Fibroblast of lung (primary cell): ENCODE results near the gene RIN2. TPM values are rescaled to one million over a fixed set of nuclear protein-coding genes. Genes with fewer than 3 reads are reported as not detected.
A peak's percentile ranks its signal among the peaks of the same experiment; 100 is the strongest.

Source experiments
- DNase-seq, 2 donors: peaks; one replicate each; pipeline versions ENCODE4 v3.0.0 to v3.0.0-alpha.2; 2010; ENCODE audit warnings: low read depth in 2 of 2
- H2AFZ ChIP-seq: 2 replicates; pipeline ENCODE4 v1.5.1; 2012; ENCODE audit warnings: low read length, control low read depth, inconsistent platforms
- H3K27ac ChIP-seq: 2 replicates; pipeline ENCODE4 v1.5.1; 2011; ENCODE audit warnings: low read length, control low read depth; ENCODE audit not compliant: insufficient read depth
- H3K27me3 ChIP-seq: 2 replicates; pipeline ENCODE4 v1.5.1; 2011; ENCODE audit warnings: mild to moderate bottlenecking, low read length; ENCODE audit not compliant: control insufficient read depth, insufficient read depth
- H3K36me3 ChIP-seq: 2 replicates; pipeline ENCODE4 v1.5.1; 2011; ENCODE audit warnings: low read length; ENCODE audit not compliant: control insufficient read depth, insufficient read depth
- H3K4me1 ChIP-seq: 2 replicates; pipeline ENCODE4 v1.5.1; 2011; ENCODE audit warnings: low read length; ENCODE audit not compliant: control insufficient read depth, insufficient read depth; ENCODE audit errors: extremely low read depth
- H3K4me2 ChIP-seq: 2 replicates; pipeline ENCODE4 v1.5.1; 2011; ENCODE audit warnings: low read length, control low read depth; ENCODE audit not compliant: insufficient read depth; ENCODE audit errors: extremely low read depth
- H3K4me3 ChIP-seq, 4 experiments: fragments of 200-600 bp in 1 of 4; sonication (generic) in 1 of 4; replicated peaks in 1 of 4; 2 replicates each; pipeline ENCODE4 v1.5.1; 2011 to 2016; ENCODE audit warnings: low read length in 4 of 4, low read depth in 3 of 4, mild to moderate bottlenecking in 3 of 4, control low read depth in 2 of 4, inconsistent platforms in 1 of 4, mixed read lengths in 1 of 4; ENCODE audit not compliant: insufficient read depth in 1 of 4; ENCODE audit errors: control extremely low read depth in 1 of 4
- H3K79me2 ChIP-seq: 2 replicates; pipeline ENCODE4 v1.5.1; 2012; ENCODE audit warnings: mild to moderate bottlenecking, low read length, inconsistent platforms; ENCODE audit not compliant: control insufficient read depth, insufficient read depth
- H3K9ac ChIP-seq: 2 replicates; pipeline ENCODE4 v1.5.1; 2011; ENCODE audit warnings: mild to moderate bottlenecking, low read length, control low read depth; ENCODE audit not compliant: insufficient read depth
- H3K9me3 ChIP-seq: 2 replicates; pipeline ENCODE4 v1.5.1; 2012; ENCODE audit warnings: low read depth, low read length; ENCODE audit not compliant: control insufficient read depth, insufficient read depth
- H4K20me1 ChIP-seq: 2 replicates; pipeline ENCODE4 v1.5.1; 2011; ENCODE audit warnings: low read length; ENCODE audit not compliant: control insufficient read depth, insufficient read depth; ENCODE audit errors: extremely low read depth
- CTCF ChIP-seq, 2 donors: IDR thresholded peaks in 1 of 2; conservative IDR thresholded peaks in 1 of 2; 1 replicate in 1 of 2; 2 replicates in 1 of 2; pipeline ENCODE4 v1.5.1; 2011 to 2012; ENCODE audit warnings: low read length in 2 of 2, control low read depth in 1 of 2, inconsistent platforms in 1 of 2, low read depth in 1 of 2, mild to moderate bottlenecking in 1 of 2
- EZH2 ChIP-seq: IDR thresholded peaks from 2 replicates; pipeline ENCODE4 v1.5.1; 2012; ENCODE audit warnings: low read length, control low read depth, mild to moderate bottlenecking; ENCODE audit errors: missing control alignments
- polyA plus RNA-seq, 2 donors: library from polyadenylated mRNA; depleted of rRNA in 1 of 2; stranded (reverse) in 1 of 2; unstranded in 1 of 2; fragments of >200 nt; gene quantifications; 2 replicates each; pipeline ENCODE4 v1.2.1, GENCODE V29; 2011 to 2012; ENCODE audit warnings: missing spikeins in 1 of 2
- total RNA-seq: library from RNA; depleted of rRNA; stranded (reverse); fragments of >200 nt; gene quantifications from 2 replicates; pipeline ENCODE4 v1.2.1, GENCODE V29; 2014

Gene RIN2
- total and polyA plus RNA-seq, 2 donors (not counting 1 experiment from before 2014, with no cell fraction given), result 30.2 to 61.4 TPM

GRCh38 chr20:19713822-19714578, 44.1 kb upstream of the RIN2 start:
- Histone ChIP-seq H3K4me3 (no peak overlapping the region), H4K20me1 (no peaks in the 10 kb centered on the region), H3K36me3 (no peaks in the 10 kb centered on the region), H3K9ac (no peak overlapping the region), H3K27ac (no peak overlapping the region), H3K4me1 (no peaks in the 10 kb centered on the region), H3K27me3 (peaks cover 2% of the 10 kb centered on the region), H3K9me3 (no peaks in the 10 kb centered on the region), H3K79me2 (no peaks in the 10 kb centered on the region), H3K4me2 (no peak overlapping the region), H2AFZ (no peak overlapping the region)
- no peak for TF ChIP-seq CTCF (conservative IDR thresholded peaks at IDR 0.05 in 1 of 2, IDR thresholded peaks at IDR 0.05 in 1 of 2; ENCODE audit: low read depth in 1 of 2, low read length in 2 of 2)
- no peak for TF ChIP-seq EZH2
- DNase-seq, result peak in 1 of 2 donors; percentile 23

GRCh38 chr20:19714579-19714840, 43.5 kb upstream of the RIN2 start:
- no peak overlapping the region for H3K27ac ChIP-seq
- H3K9ac ChIP-seq, result no peak overlapping the region
- H3K4me2 ChIP-seq, result no peak overlapping the region
- H3K4me1 ChIP-seq, result no peaks in the 10 kb centered on the region
- H3K79me2 ChIP-seq, result no peaks in the 10 kb centered on the region
- H4K20me1 ChIP-seq, result no peaks in the 10 kb centered on the region
- H3K9me3 ChIP-seq, result no peaks in the 10 kb centered on the region
- H3K27me3 ChIP-seq, result peaks cover 1% of the 10 kb centered on the region
- H2AFZ ChIP-seq, result no peak overlapping the region
- no peak for DNase-seq
- H3K36me3 ChIP-seq, result no peaks in the 10 kb centered on the region
- TF ChIP-seq CTCF (conservative IDR thresholded peaks at IDR 0.05 in 1 of 2, IDR thresholded peaks at IDR 0.05 in 1 of 2; ENCODE audit: low read depth in 1 of 2, low read length in 2 of 2), result no peak
- no peak for TF ChIP-seq EZH2
- no peak overlapping the region for H3K4me3 ChIP-seq

GRCh38 chr20:19715986-19716385, 42.1 kb upstream of the RIN2 start:
- Histone ChIP-seq H3K27ac (no peak overlapping the region), H3K4me1 (no peaks in the 10 kb centered on the region), H3K9me3 (no peaks in the 10 kb centered on the region), H3K4me3 (no peak overlapping the region), H3K9ac (no peak overlapping the region), H3K79me2 (no peaks in the 10 kb centered on the region), H3K36me3 (no peaks in the 10 kb centered on the region), H3K27me3 (no peaks in the 10 kb centered on the region), H3K4me2 (no peak overlapping the region), H2AFZ (no peak overlapping the region), H4K20me1 (no peaks in the 10 kb centered on the region)
- TF ChIP-seq CTCF (conservative IDR thresholded peaks at IDR 0.05 in 1 of 2, IDR thresholded peaks at IDR 0.05 in 1 of 2; ENCODE audit: low read depth in 1 of 2, low read length in 2 of 2) (no peak), EZH2 (no peak)
- DNase-seq, result no peak
